Mucosa of stomach (tissue), 1 donor: ENCODE results near the gene INPP5B.
"Not testable (repeated sequence)": the region's sequence is repeated elsewhere in the genome, so short reads cannot be mapped to it uniquely, and the experiment has no call there.

Experiments used
- H3K27me3 ChIP-seq: one replicate; pipeline ENCODE4 v1.7.0; 2013; ENCODE audit warnings: mild to moderate bottlenecking, low read length; ENCODE audit not compliant: control insufficient read depth, insufficient read depth
- H3K36me3 ChIP-seq: one replicate; pipeline ENCODE4 v1.7.0; 2013; ENCODE audit warnings: low read length; ENCODE audit not compliant: control insufficient read depth, insufficient read depth
- H3K4me1 ChIP-seq: one replicate; pipeline ENCODE4 v1.7.0; 2013; ENCODE audit warnings: mild to moderate bottlenecking, low read length; ENCODE audit not compliant: control insufficient read depth, insufficient read depth
- H3K4me3 ChIP-seq: one replicate; pipeline ENCODE4 v1.7.0; 2013; ENCODE audit warnings: low read length
- H3K9ac ChIP-seq: one replicate; pipeline ENCODE4 v1.7.0; 2013; ENCODE audit warnings: mild to moderate bottlenecking, low read length, moderate library complexity
- H3K9me3 ChIP-seq: one replicate; pipeline ENCODE4 v1.7.0; 2013; ENCODE audit warnings: mild to moderate bottlenecking, low read length, moderate library complexity; ENCODE audit not compliant: control insufficient read depth
- donor health status: Pancreatic carcinoma.

INPP5B gene

DNA sequence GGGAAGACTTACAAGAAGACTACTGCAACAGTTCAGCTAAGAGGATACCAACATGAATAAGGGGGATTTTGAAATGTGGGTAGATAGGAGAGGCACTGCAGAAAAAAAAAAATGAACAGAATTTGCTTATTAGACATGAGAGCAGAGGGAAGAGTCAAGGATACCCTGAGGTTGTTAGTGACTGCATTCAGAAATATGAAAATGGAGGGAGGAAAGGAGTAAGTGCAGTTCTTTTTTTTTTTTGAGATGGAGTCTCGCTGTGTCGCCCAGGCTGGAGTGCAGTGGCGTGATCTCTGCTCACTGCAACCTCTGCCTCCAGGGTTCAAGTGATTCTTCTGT is 23.3 kb downstream of the INPP5B start:
- Histone ChIP-seq H3K36me3 (no peaks in the 10 kb centered on the region), H3K4me1 (no peaks in the 10 kb centered on the region), H3K4me3 (no peak overlapping the region), H3K9me3 (no peaks in the 10 kb centered on the region), H3K27me3 (no peaks in the 10 kb centered on the region), H3K9ac (no peak overlapping the region)

DNA sequence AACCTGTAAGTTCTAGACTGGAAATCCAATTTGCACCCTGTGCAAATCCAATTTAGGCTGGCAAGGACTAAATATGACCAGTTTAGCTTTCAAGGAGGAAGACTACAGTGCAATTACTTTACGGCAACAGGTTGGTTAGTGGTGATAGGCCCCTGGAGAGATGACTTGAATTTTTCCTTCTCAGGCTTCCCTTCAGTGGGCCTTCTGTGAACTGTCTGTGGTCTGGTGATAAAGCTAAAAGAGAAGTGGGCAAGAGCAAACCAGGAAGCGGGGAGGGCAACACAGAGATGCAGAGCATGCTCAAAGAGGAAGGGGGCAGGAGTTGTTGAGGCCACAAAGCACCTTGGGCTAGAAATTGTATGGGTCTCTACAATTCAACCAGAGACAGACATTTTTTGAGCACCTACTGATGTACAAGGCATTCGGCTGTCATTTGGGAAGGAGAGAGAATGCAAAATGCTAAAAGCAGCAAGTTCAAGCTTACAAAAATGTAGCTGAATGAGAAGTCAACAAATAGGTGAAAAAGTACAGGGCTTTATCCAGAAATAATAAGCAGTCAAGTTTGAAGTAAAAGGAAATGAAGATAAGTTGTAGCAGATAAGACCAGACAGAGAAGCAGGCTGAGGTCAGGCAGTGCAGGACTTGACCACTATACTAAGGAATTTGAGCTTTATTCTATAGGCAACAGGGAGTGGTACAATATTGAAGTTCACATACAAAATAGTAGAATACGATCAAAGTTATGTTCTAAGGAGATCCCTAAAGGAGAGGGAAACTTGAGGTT is 23.9 kb downstream of the INPP5B start:
- H3K27me3 ChIP-seq: no peaks in the 10 kb centered on the region
- H3K9ac ChIP-seq: no peak overlapping the region
- H3K4me3 ChIP-seq: no peak overlapping the region
- no peaks in the 10 kb centered on the region for H3K9me3 ChIP-seq
- H3K36me3 ChIP-seq: no peaks in the 10 kb centered on the region
- no peaks in the 10 kb centered on the region for H3K4me1 ChIP-seq

DNA sequence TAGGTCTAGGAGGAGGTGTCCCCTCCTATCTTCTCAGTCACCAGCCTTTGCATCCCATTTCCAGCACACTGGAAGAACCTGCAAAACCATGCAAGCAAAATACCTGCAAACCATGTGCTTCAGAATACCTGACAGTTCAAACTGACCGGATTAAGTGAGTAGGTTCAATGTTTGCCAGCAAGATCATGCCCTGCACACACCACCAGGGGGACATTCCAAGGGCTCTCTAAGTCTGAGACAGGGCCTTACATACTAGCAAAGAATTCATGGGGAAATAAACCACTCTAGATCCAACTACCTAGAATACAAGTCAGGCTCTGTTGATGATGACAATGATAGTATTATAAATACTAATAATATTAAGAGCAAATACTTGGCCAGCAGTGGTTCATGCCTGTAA is 27.6 kb downstream of the INPP5B start:
- peaks cover 14% of the 10 kb centered on the region for H3K4me1 ChIP-seq

DNA sequence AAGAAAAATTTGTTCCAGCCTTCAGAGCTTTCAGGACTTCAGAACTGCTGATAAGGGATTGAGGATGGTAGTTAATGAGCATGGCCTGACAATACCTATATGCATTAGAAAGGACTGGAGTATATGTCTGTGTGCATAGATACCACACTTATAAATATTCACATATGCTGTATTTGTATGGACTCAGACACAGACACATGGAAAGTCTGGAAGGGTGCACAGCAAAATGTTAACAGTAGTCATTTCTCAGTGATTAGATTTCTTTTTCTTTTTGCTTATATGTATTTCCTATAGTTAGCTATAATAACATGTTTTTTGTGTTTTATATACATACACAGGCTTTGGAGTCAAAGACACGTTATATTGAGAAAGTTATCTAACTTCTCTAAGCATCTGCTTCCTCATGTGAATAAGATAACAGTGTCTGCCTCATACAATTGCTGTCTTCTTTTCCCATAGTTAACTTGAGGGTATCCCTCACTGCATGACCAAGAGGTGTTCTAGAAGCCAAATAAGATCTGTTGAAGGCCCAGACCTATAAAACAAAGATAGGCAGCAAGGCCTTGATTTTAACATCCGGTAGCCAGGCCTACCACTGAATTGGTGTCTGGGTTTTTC is 31.3 kb downstream of the INPP5B start:
- Histone ChIP-seq H3K9ac (no peak overlapping the region), H3K4me1 (peaks cover 14% of the 10 kb centered on the region)

More for the DNA sequence above, 27.6 kb downstream of the INPP5B start:
- H3K9me3 ChIP-seq: no peaks in the 10 kb centered on the region
- no peaks in the 10 kb centered on the region for H3K27me3 ChIP-seq
- H3K4me3 ChIP-seq: no peak overlapping the region
- H3K36me3 ChIP-seq: no peaks in the 10 kb centered on the region
- H3K9ac ChIP-seq: no peak overlapping the region

DNA sequence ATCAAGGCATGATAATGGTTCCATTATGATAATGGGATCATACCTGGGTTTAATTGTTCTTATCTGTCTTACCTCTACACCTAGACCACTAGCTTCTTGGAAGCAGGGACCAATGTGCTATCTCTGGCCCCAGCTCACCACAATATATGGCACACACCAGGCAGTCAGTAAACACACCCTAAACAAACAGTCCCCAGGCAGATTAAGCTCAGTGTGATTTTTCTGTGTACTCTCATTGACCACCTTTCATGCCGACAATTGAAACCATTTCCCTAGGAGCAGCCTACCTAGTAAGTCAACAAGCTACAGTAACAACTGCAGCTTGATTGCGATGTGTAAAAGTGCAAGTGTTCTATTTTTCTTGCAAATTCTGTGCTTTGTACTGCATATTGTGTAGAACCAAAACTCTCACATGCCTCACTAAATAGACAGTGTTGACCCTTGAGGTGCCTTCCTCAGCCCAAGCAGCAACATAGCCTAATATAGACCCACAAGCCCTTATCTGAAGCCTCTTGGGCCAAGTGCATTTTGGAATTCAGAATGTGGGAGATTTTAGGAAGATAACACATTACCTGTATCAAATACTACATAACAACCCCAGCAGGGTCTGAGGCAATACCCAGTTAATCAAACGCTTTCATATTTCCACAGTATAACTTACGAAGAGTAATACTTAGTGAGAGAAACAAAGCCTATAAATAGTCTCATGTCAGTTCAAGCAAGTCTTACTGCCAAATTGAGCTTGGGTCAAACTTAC is 32.0 kb downstream of the INPP5B start:
- Histone ChIP-seq H3K4me3 (no peak overlapping the region), H3K36me3 (no peaks in the 10 kb centered on the region), H3K4me1 (peaks cover 14% of the 10 kb centered on the region), H3K27me3 (no peaks in the 10 kb centered on the region), H3K9me3 (no peaks in the 10 kb centered on the region), H3K9ac (no peak overlapping the region)

More for the DNA sequence above, 31.3 kb downstream of the INPP5B start:
- Histone ChIP-seq H3K36me3 (no peaks in the 10 kb centered on the region), H3K9me3 (no peaks in the 10 kb centered on the region), H3K27me3 (no peaks in the 10 kb centered on the region), H3K4me3 (no peak overlapping the region)

DNA sequence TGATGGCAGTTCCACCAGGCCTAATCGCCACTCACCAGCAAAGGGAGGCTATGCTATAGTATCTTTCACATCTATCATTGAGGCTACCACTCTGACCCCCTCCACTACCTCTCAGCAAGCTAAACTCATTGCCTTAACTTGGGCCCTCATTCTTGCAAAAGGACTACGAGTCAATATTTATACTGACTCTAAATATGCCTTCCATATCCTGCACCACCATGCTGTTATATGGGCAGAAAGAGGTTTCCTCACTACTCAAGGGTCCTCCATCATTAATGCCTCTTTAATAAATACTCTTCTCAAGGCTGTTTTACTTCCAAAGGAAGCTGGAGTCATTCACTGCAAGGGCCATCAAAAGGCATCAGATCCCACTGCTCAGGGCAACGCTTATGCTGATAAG is 35.4 kb downstream of the INPP5B start:
- H3K36me3 ChIP-seq, H3K4me3 ChIP-seq, H3K9me3 ChIP-seq, H3K27me3 ChIP-seq, H3K9ac ChIP-seq: not testable (repeated sequence)
- peaks cover 14% of the 10 kb centered on the region for H3K4me1 ChIP-seq

DNA sequence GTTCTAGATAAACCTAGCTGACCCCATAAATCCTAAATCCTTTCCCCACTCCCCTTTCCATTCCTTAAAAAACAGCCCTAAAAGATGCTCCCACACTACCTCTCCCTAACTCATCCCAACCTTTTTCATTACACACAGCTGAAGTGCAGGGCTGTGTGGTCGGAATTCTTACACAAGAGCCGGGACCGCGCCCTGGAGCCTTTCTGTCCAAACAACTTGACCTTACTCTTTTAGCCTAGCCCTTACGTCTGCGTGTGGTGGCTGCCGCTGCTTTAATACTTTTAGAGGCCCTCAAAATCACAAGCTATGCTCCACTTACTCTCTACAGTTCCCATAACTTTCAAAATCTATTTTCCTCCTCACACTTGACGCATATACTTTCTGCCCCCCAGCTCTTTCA is 36.0 kb downstream of the INPP5B start:
- not testable (repeated sequence) for H3K9ac ChIP-seq, H3K4me3 ChIP-seq, H3K36me3 ChIP-seq, H3K27me3 ChIP-seq, H3K9me3 ChIP-seq
- peaks cover 13% of the 10 kb centered on the region for H3K4me1 ChIP-seq

DNA sequence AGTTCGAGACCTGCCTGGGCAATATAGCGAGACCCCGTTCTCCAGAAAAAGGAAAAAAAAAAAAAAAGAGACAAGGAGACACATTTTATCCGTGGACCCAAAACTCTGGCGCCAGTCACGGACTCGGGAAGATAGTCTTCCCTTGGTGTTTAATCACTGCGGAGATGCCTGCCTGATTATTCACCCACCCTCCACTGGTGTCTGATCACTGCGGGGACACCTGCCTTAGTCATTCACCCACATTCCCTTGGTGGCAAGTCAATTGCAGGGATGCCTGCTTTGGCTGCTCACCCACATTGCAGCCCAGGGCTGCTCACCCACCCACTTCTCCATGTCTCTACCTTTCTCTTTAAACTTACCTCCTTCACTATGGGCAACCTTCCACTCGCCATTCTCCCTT is 38.3 kb downstream of the INPP5B start:
- H3K9ac ChIP-seq, H3K27me3 ChIP-seq, H3K4me1 ChIP-seq, H3K9me3 ChIP-seq, H3K4me3 ChIP-seq, H3K36me3 ChIP-seq: not testable (repeated sequence)

DNA sequence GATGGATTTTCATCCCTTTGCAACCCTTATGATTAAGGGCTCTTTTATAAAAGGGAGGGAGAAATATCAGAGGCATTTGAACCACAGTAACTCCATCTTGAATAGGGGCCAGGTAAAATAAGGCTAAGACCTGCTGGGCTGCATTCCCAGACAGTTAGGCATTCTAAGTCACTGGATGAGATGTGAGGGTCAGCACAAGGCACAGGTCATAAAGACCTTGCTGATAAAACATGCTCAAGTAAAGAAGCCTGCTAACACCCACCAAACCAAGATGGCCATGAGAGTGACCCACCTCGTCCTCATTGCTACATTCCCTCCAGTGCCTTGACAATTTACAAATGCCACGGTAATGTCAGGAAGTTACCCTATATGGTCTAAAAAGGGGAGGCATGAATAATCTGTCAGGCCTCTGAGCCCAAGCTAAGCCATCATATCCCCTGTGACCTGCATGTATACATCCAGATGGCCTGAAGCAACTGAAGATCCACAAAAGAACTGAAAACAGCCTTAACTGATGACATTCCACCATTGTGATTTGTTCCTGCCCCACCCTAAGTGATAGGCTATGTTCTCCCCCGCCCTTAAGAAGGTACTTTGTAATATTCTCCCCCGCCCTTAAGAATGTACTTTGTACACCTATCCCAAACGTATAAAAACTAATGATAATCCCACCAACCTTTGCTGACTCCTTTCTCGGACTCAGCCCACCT is 39.3 kb downstream of the INPP5B start:
- H3K4me3 ChIP-seq, H3K9ac ChIP-seq, H3K27me3 ChIP-seq, H3K9me3 ChIP-seq, H3K4me1 ChIP-seq, H3K36me3 ChIP-seq: not testable (repeated sequence)

DNA sequence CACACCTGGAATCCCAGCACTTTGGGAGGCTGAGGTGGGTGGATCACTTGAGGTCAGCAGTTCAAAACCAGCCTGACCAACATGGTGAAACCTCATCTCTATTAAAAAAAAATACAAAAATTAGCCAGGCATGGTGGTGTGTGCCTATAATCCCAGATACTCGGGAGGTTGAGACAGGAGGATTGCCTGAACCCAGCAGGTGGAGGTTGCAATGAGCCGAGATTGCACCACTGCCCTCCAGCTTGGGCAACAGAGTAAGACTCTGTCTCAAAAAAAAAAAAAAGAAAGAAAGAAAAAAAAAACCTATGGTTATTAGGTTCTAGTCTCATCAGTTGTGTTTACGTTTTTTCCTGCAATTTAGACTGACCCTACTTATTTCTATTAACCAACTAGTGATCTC is 40.3 kb downstream of the INPP5B start:
- H3K9me3 ChIP-seq, H3K27me3 ChIP-seq, H3K9ac ChIP-seq, H3K4me1 ChIP-seq, H3K36me3 ChIP-seq, H3K4me3 ChIP-seq: not testable (repeated sequence)

DNA sequence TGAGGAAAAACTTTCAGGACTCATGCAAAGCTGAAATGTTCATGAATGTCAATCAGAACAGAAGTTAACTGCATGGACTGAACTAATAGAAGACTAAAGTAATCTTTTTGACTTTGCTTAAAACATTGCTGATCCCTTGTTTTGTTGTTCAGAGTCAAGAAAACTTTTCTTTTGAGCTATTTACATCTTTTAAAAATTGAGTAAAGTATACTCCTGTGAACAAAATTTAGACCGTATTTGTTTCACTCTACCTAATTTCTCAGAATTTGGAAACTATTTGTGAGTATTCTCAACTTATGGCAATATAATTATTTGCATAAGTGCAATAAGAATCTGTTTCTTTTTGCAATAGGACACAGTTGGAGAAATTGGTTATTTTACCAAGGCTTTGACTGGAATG is 41.1 kb downstream of the INPP5B start:
- no peaks in the 10 kb centered on the region for H3K36me3 ChIP-seq
- no peaks in the 10 kb centered on the region for H3K9me3 ChIP-seq

DNA sequence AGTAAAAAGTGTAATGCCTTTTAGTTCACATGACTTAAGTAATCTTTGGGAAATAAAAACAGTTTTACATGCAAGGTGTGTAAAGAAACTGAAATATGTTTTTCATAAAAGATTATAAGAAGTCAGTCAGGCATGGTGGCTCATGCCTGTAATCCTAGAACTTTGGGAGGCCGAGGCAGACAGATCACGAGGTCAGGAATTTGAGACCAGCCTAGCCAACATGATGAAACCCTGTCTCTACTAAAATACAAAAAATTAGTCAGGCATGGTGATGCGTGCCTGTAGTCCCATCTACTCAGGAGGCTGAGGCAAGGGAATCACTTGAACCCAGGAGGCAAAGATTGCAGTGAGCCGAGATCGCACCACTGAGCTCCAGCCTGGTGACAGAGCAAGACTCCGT is 42.9 kb downstream of the INPP5B start:
- H3K4me1 ChIP-seq, H3K36me3 ChIP-seq, H3K9me3 ChIP-seq, H3K27me3 ChIP-seq, H3K4me3 ChIP-seq, H3K9ac ChIP-seq: not testable (repeated sequence)

More for the DNA sequence above, 41.1 kb downstream of the INPP5B start:
- Histone ChIP-seq H3K4me3 (no peak overlapping the region), H3K9ac (no peak overlapping the region), H3K4me1 (no peaks in the 10 kb centered on the region), H3K27me3 (no peaks in the 10 kb centered on the region)
